Stimulated activated CD8-positive, alpha-beta memory T cell treated with anti-CD3 and anti-CD28 coated beads, Interleukin-15, amount 100 ng/mL, for 1 hour (primary cell): ENCODE results near the gene MYH14.
"Not testable (repeated sequence)": the region's sequence is repeated elsewhere in the genome, so short reads cannot be mapped to it uniquely, and the experiment has no call there.

Source experiments
- DNase-seq: peaks from one replicate; pipeline ENCODE4 v3.0.0-alpha.2; 2020; ENCODE audit warnings: low read depth

The MYH14 gene

DNA sequence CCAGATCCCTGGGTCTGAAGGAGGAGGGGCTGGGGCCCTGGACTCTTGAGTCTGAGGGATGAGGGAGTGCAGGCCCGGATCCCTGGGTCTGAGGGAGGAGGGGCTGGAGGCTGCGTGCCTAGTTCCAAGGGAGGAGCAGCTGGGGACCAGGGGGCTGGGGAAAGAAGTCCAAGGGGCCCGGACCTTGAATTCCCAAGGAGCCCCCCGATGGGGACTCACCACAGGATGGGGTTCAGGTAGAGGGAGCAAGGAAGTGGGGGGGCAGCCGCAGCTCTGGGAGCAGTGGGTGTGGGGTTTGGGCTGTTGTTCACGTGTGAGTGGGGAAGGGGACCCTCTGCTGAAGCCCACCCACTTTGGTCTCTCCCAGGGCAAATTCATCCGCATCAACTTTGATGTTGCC lies 23.1 kb downstream of the MYH14 start:
- DNase-seq, result no peak

DNA sequence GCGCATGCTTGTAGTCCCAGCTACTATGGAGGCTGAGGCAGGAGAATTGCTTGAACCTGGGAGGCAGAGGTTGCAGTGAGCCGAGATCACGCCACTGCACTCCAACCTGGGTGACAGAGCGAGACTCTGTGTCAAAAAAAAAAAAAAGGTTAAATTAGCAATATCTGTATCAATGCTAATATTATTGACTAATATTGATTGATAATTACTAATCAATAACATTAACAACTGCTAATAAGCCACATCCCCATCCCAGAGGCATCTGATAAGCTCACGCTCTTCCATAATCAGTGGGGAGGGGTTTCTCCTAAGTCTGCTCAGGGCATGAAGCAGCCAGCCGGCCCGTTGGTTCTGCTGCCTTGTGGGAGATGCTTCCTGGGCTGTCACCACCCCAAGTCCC lies 24.7 kb downstream of the MYH14 start:
- DNase-seq, result not testable (repeated sequence)

DNA sequence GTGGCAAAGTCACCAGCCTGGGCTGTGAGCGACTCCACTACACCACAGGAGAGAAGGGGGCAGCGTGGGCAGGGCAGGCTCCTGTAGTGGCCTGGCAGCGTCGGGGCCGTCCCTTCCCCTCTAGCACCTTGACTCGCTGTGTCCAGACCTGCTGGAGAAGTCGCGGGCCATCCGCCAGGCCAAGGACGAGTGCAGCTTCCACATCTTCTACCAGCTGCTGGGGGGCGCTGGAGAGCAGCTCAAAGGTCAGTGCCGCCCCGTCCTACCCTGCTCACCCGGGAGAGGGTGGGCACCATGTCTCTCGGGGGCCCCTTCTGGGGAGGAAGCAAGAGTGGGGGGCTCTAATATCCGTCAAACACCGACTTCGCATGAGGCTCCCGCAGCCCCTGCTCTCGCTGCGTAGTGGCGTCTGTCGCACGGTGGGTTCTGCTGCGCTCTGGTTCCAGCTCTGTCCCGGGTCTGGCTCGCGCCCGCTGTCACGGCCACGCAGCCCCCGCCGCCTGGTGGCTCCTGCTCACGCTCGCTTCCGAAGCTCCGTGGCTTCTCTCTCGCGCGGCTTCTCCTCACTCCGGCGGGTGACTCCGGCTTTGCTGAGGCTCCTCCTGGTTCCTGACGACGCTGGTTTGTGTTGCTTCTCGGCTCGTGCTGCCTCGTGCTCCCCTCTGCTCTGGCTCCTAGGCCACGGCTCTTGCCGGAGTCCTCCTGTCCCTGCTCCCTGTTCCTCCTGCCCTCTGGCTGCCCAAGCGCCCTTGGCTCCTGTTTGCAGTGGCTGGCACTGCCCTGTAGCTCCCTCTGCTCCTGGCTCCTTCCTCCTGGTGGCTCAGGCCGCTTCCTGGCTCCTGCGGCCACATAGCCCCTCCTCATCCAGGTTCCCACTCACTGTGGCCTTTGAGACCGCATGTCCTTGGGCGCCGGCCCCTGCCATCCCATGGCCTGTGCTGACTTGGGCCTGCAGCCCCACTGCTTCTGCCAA lies 27.2 kb downstream of the MYH14 start:
- no peak for DNase-seq

DNA sequence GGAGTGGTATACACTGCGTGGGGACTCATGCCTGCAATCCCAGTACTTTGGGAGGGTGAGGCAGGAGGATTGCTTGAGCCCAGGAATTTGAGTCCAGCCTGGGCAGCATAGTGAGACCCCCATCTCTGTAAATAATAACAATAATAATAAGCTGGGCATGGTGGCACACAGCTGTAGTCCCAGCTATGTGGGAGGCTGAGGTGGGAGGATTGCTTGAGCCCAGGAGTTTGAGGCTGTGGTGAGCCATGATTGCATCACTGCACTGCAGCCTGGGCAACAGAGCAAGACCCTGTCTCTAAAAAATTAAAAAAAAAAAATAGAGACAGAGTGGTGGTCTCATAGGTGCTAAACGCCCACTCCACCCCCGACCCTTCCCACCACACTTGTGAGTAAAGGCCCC lies 28.0 kb downstream of the MYH14 start:
- DNase-seq, result not testable (repeated sequence)

DNA sequence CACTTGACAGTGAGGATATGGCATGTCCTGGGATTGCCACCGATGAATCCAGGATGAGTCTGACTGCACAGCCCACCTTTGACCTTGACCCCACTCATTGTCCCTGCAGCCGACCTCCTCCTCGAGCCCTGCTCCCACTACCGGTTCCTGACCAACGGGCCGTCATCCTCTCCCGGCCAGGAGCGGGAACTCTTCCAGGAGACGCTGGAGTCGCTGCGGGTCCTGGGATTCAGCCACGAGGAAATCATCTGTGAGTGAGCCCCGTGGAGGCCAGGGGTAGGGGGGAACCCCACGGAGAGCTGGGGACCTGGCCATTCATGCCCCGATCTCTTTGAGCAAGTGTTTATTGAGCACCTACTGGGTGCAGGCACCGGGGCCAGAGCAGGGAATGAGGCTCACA lies 28.4 kb downstream of the MYH14 start:
- no peak for DNase-seq

DNA sequence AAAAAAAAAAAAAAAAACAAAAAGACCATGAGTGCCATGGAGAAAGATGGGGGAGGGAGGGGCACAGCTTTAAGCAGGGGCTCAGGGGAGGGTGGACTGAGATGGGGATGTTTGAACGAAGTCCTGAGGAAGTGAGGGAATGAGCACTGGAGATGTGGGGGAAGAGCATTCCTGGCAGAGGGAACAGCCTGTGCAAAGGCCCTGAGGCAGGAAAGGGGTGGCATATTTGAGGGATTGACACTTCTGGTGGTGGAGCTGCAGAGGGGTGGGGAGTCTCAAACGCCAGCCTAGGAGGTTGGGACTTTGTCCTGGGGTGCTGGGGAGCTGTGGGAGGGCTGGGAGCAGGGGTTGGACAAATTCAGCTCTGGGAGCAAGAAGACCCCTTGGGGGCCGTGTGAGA lies 29.2 kb downstream of the MYH14 start:
- DNase-seq, result no peak

DNA sequence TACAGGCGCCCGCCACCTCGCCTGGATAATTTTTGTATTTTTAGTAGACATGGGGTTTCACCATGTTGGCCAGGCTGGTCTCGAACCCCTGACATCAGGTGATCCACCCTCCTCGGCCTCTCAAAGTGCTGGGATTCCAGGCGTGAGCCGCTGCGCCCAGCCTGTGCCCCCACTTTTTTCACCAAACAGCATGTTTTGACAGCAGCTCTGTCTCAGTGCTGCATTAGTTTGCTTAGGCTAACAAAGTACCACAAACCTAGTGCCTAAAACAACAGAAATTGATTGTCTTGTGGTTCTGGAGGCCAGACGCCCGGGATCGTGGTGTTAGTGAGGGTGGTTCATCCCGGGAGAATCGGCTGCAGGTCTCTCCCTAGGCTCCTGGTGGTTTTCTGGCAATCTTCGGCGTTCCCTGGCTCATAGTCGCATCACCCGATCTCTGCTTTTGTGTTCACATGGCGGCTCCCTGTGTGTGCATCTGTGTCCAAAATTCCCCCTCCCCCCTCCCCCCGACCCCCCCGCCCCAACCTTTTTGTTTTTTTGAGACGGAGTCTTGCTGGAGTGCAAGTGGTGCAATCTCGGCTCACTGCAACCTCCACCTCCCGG lies 30.0 kb downstream of the MYH14 start:
- no peak for DNase-seq

DNA sequence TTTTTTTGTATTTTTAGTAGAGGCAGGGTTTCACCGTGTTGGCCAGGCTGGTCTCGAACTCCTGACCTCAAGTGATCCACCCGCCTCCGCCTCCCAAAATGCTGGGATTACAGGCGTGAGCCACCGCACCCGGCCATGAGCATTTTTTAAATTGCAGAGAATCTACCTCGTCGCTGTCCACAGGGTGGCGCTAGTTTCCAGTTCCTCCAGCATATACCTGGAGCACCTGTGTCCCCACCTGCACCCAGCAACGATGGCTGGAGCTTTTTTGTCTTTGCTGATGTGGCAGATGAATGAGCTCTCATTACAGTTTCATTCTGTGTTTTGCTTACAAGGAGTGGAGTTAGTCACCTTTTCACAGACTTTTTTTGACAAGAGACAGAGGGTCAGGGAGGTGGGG lies 34.1 kb downstream of the MYH14 start:
- DNase-seq, result not testable (repeated sequence)

DNA sequence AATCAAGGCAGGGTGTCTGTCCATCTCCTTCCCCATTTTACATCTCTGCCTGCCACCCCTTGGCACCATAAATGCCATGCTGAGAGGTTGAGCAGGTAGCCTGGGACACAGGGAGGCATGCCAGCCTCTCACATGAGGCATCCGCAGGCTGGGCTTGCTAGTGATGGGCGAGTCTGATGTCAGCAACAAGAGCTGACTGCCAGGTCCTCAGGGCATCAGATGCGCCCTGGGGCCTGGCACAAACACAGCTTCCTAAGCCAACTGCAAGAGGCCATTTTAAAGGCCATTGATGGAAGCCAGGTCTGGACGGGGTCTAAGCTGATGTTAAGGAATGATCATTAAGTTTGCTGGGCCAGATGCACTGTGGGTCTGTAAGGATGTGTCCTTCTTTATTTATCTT lies 34.6 kb downstream of the MYH14 start:
- no peak for DNase-seq

DNA sequence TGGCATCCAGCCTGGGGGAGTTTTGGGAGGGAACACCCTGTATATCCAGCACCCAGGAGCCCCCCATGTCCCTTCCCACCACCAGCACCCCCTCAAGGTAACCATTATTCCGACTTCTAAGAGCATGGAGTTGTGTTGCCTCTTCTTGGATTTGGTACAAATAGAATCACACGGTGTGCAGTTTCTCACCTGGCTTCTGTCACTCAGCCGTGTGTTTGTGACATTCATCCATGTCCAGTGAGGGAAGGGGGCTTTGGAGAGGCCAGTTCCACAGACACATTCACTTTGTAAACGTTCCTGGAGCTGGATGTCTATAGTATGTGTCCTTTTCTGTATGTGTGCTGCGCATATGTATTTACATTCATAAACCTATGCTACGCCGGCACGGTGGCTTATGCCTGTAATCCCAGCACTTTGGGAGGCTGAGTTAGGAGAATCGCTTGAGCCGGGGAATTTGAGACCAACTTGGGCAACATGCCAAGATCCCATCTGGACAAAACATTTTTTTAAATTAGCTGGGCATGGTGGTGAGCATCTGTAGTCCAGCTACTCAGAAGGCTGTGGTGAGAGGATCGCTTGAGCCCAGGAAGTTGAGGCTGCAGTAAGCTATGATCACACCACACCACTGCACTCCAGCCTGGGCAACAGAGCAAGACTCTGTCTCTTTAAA lies 36.6 kb downstream of the MYH14 start:
- no peak for DNase-seq

DNA sequence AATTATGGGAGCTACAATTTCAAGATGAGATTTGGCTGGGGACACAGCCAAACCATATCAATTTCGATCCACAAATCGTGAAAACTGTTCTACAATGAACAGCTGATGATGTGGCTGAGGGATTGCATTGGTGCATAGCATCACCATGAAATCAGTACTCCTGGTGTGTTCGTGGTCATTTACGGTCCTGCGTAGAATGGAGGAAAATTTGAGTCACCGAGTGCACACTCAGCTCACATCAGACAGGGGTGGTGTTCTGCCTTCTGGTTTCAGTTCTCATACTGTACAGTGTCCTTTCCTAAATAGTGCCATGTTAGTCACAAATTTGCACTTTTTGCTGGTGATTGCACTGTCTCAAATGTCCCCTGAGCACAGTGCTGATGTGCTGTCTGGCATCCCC lies 39.2 kb downstream of the MYH14 start:
- no peak for DNase-seq

DNA sequence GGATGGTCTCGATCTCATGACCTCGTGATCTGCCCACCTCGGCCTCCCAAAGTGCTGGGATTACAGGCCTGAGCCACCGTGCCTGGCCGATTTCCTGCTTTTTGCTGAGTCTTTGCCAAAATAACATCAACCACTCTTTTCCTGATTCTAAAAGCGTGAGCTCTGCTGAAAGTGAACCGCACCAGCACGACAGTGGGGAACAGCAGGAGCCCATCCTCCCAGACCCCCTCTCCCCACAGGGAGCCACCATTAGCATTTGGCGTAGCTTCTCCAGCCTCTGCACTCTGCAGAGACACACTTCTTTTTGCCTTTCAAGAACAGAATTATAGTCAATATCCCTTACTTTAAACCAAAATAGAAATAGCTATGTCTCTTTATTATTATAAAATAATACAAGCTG lies 41.3 kb downstream of the MYH14 start:
- no peak for DNase-seq

DNA sequence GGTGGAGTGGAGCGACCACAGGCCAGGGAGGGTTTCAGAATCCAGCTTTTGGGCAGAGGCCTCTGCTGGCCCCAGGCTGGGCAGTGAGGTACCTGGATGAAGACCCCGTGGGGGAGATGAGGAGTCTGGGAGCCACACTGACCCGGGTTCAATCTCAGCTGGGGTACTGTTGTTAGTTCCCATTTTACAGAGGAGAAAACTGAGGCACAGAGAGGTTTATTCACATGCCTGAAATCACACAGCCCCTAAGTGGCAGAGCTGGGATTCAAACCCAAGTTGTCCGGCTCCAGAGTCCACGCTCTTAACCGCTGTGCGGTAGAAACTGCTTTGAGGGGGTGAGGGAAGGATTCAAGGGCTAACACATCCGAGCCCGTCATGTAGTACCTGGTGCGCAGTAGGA lies 45.0 kb downstream of the MYH14 start:
- DNase-seq, result no peak

DNA sequence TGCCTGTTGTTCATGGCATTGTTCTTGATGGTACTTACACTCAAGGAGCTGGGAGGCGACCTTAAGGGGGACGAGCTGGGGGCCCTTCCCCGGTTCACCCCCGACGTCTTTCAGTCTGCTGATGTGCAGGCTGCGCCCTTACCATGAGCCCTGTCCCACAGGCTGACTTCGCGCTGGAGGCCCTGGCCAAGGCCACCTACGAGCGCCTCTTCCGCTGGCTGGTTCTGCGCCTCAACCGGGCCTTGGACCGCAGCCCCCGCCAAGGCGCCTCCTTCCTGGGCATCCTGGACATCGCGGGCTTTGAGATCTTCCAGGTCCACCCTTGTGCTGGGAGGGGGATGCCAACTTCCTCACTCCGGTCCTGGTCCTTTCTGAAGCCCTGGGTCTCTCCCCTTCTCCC lies 45.4 kb downstream of the MYH14 start:
- DNase-seq, result no peak

DNA sequence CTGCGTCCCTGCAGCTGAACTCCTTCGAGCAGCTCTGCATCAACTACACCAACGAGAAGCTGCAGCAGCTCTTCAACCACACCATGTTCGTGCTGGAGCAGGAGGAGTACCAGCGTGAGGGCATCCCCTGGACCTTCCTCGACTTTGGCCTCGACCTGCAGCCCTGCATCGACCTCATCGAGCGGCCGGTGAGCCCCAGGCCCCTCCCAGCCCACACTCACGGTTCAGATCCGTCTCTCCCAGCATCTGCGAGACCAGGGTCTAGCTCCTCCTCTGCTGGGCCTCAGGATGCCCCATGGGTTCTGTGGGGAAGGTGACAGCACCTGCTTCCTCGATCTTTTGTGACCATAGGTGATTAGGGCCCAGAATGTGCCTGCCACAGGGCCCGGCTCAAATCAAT lies 46.2 kb downstream of the MYH14 start:
- no peak for DNase-seq

DNA sequence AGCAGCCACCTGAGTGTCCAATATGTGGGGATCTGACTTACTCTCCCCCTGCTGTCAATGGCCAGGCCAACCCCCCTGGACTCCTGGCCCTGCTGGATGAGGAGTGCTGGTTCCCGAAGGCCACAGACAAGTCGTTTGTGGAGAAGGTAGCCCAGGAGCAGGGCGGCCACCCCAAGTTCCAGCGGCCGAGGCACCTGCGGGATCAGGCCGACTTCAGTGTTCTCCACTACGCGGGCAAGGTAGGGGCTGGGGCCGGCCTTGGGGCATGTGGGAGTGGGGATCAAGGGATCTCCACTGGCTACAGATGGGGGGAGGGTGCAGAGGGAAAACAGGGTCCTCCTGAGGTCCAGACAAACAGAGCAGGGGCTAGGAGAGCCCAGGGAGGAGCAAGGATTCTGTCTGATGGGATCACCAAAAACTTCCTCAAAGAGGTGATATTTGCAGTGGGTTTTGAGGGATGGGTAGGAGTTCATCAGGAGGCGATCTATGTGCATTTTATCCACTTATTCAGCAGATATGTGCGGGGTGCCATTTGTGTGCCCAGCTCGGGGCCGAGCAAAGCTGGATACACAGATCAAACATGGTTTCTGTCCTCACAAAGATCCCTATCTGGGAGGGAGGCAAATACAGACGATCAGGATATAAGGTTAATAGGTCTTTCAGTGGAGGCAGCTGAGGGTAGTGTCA lies 47.2 kb downstream of the MYH14 start:
- DNase-seq, result no peak

DNA sequence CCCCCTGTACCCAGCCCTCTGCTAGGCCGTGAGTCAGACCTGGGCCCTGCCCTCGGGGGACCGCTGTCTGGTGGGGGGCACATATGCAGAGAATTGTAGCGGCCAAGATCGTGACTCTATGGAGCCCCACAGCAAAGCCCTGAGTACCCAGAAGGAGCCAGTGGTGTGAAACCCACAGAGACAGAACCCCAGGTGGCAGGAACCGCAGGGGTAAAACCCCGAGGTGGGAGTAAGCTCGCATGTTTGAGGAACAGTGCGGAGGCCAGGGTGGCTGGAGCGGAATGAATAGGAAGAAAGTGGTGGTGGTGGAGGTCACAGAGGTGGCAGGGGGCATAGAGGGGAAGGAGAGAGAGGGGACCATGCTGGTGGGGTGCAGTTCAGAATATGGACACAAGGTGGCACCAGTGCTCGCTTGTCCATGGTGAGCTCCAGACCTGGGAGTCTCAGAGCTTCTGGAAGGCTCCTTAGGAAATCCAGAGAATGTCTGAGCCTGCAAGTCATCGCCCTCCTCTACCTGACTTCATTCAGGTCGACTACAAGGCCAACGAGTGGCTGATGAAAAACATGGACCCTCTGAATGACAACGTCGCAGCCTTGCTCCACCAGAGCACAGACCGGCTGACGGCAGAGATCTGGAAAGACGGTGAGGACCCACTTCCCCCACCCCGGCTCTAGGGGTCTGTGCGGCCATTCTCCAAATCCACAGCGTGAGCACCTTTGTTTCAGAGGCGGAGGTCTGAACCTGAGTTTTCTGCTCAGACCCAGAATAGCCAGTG lies 48.9 kb downstream of the MYH14 start:
- peak; percentile 11 for DNase-seq

DNA sequence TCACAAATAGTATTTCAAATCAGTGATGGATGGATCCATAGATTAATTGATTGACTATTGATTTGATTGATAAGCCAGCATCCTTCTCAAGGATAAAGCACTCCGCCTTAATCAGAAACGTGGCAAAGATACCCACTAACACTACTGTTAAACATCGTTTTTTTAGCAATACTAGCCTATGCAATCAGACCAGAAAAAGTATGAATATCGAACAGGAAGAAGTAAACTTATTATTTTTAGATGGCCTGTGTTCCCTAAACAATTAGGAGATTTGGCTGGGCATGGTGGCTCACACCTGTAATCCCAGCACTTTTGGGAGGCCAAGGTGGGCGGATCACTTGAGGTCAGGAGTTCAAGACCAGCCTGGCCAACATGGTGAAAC lies 49.5 kb downstream of the MYH14 start:
- no peak for DNase-seq

DNA sequence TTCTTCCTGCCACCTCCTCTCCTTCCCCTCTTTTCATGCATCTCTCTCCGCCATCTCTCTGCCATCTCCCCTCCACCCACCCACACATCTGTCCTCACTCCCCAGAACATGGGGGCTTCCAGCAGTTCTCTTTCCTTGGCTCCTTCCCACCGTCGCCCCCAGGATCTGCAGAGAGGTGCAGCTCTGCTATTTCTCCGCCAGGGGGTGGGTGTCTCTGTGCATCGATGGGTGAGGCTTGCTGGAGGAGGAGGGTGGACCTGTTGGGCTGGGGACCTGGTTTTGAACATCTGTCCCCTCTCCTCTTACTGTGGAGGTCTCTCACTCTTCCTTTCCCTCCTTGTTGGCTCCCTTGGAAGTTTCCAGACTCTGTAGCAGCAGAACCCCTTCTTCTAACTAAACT lies 51.7 kb downstream of the MYH14 start:
- DNase-seq, result no peak

DNA sequence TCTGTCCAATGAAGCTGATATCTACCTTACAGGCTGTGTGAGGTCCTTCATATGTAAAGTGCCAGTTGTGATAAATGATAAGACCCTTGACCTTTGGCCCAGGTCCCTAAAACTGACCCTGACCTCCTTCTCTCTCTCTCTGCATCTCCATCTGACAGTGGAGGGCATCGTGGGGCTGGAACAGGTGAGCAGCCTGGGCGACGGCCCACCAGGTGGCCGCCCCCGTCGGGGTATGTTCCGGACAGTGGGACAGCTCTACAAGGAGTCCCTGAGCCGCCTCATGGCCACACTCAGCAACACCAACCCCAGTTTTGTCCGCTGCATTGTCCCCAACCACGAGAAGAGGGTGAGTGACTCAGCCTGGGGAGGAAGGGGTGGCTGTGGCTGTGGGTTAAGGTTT lies 53.7 kb downstream of the MYH14 start:
- DNase-seq, result no peak

DNA sequence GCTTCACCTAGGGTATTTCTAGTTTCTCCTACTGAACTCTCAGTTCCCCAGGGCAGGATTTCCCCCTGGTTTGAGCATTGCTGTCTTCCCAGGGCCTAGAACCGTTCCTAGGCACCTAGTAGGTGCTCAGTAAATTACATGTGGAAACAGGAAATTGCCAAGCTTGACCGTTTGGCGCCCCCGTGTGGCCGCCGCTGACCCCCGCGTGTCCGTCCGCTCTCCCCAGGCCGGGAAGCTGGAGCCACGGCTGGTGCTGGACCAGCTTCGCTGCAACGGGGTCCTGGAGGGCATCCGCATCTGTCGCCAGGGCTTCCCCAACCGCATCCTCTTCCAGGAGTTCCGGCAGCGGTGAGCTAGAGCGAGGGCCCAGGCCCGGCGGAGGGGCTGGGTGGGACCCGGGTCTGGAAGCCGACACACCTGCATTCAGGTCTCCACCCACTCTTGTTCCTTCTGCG lies 55.5 kb downstream of the MYH14 start:
- DNase-seq, result no peak
